ENCODE data around the gene CHSY3.

The CHSY3 gene

GRCh38 chr5:130102375-130102774 lies 198.1 kb downstream of the CHSY3 start:
- no peak for DNase-seq (ENCODE audit: low spot score)
- H4K8ac ChIP-seq (ENCODE audit: low read depth, low read length): no peak overlapping the region
- H2BK120ac ChIP-seq (ENCODE audit: low read depth, low read length): no peak overlapping the region
- H3K14ac ChIP-seq (ENCODE audit: low read length): no peak overlapping the region
- no peak overlapping the region for H2BK5ac ChIP-seq (ENCODE audit: low read length)
- no peak overlapping the region for H3K4me3 ChIP-seq (ENCODE audit: low read length in 2 of 2)
- H3K9ac ChIP-seq (ENCODE audit: low read depth, low read length, poor library complexity): no peak overlapping the region
- no peaks in the 10 kb centered on the region for H3K79me1 ChIP-seq (ENCODE audit: low read depth, low read length)
- no peaks in the 10 kb centered on the region for H3K36me3 ChIP-seq (replicated peaks in 1 of 2; ENCODE audit: control insufficient read depth in 2 of 2, insufficient read depth in 2 of 2, low read length in 2 of 2)
- H3K4me2 ChIP-seq (ENCODE audit: insufficient read depth, low read length, poor library complexity, severe bottlenecking): no peak overlapping the region
- no peaks in the 10 kb centered on the region for H3K27me3 ChIP-seq (ENCODE audit: control insufficient read depth in 3 of 3, insufficient read depth in 3 of 3, low read depth in 1 of 3, low read length in 3 of 3)
- no peak overlapping the region for H2BK15ac ChIP-seq (ENCODE audit: low read length)
- no peak overlapping the region for H3K23ac ChIP-seq (ENCODE audit: low read depth, low read length, poor library complexity)
- H2BK12ac ChIP-seq (ENCODE audit: low read length): no peak overlapping the region
- no CpG with 5 or more reads among the region's 3 CpGs for WGBS, 2 donors (ENCODE audit: extremely low coverage in 2 of 2, insufficient read length in 2 of 2, insufficient replicate concordance in 1 of 2)
- H2AFZ ChIP-seq (ENCODE audit: low read length): no peak overlapping the region
- H3K4ac ChIP-seq (ENCODE audit: low read length): no peak overlapping the region
- H3K27ac ChIP-seq (replicated peaks; ENCODE audit: low read length): no peak overlapping the region
- no peaks in the 10 kb centered on the region for H3K9me3 ChIP-seq (replicated peaks in 1 of 2; ENCODE audit: control insufficient read depth in 2 of 2, insufficient read depth in 1 of 2, low read depth in 1 of 2, low read length in 2 of 2)
- no peaks in the 10 kb centered on the region for H3K4me1 ChIP-seq (ENCODE audit: control insufficient read depth in 2 of 2, insufficient read depth in 1 of 2, low read depth in 1 of 2, low read length in 2 of 2)
- no peak overlapping the region for H3K18ac ChIP-seq (ENCODE audit: low read length)
- H2AK5ac ChIP-seq (ENCODE audit: low read depth, low read length): no peak overlapping the region
- no peak overlapping the region for H4K91ac ChIP-seq (ENCODE audit: low read depth, low read length, poor library complexity)

GRCh38 chr5:130102960-130103359 lies 198.7 kb downstream of the CHSY3 start:
- DNase-seq (ENCODE audit: low spot score): no peak
- no peak overlapping the region for H3K4me3 ChIP-seq (ENCODE audit: low read length in 2 of 2)
- no peak overlapping the region for H2AK5ac ChIP-seq (ENCODE audit: low read depth, low read length)
- no peak overlapping the region for H3K14ac ChIP-seq (ENCODE audit: low read length)
- H4K8ac ChIP-seq (ENCODE audit: low read depth, low read length): no peak overlapping the region
- H3K4me1 ChIP-seq (ENCODE audit: control insufficient read depth in 2 of 2, insufficient read depth in 1 of 2, low read depth in 1 of 2, low read length in 2 of 2): no peaks in the 10 kb centered on the region
- H3K27ac ChIP-seq (replicated peaks; ENCODE audit: low read length): no peak overlapping the region
- H2BK12ac ChIP-seq (ENCODE audit: low read length): no peak overlapping the region
- no peak overlapping the region for H2BK5ac ChIP-seq (ENCODE audit: low read length)
- no peak overlapping the region for H3K4ac ChIP-seq (ENCODE audit: low read length)
- H3K9ac ChIP-seq (ENCODE audit: low read depth, low read length, poor library complexity): no peak overlapping the region
- no peaks in the 10 kb centered on the region for H3K27me3 ChIP-seq (ENCODE audit: control insufficient read depth in 3 of 3, insufficient read depth in 3 of 3, low read depth in 1 of 3, low read length in 3 of 3)
- H2BK120ac ChIP-seq (ENCODE audit: low read depth, low read length): no peak overlapping the region
- WGBS, 2 donors (ENCODE audit: extremely low coverage in 2 of 2, insufficient read length in 2 of 2, insufficient replicate concordance in 1 of 2): no CpG with 5 or more reads among the region's 1 CpG
- H3K79me1 ChIP-seq (ENCODE audit: low read depth, low read length): no peaks in the 10 kb centered on the region
- no peak overlapping the region for H3K18ac ChIP-seq (ENCODE audit: low read length)
- H3K23ac ChIP-seq (ENCODE audit: low read depth, low read length, poor library complexity): no peak overlapping the region
- no peaks in the 10 kb centered on the region for H3K9me3 ChIP-seq (replicated peaks in 1 of 2; ENCODE audit: control insufficient read depth in 2 of 2, insufficient read depth in 1 of 2, low read depth in 1 of 2, low read length in 2 of 2)
- H3K4me2 ChIP-seq (ENCODE audit: insufficient read depth, low read length, poor library complexity, severe bottlenecking): no peak overlapping the region
- no peaks in the 10 kb centered on the region for H3K36me3 ChIP-seq (replicated peaks in 1 of 2; ENCODE audit: control insufficient read depth in 2 of 2, insufficient read depth in 2 of 2, low read length in 2 of 2)
- no peak overlapping the region for H2BK15ac ChIP-seq (ENCODE audit: low read length)
- no peak overlapping the region for H4K91ac ChIP-seq (ENCODE audit: low read depth, low read length, poor library complexity)
- H2AFZ ChIP-seq (ENCODE audit: low read length): no peak overlapping the region

- WGBS, 2 donors (ENCODE audit: extremely low coverage in 2 of 2, insufficient read length in 2 of 2, insufficient replicate concordance in 1 of 2): no CpG with 5 or more reads among the region's 1 CpG
- Histone ChIP-seq H3K27ac (replicated peaks; ENCODE audit: low read length) (no peak overlapping the region), H3K14ac (ENCODE audit: low read length) (no peak overlapping the region)
Observed at GRCh38 chr5:130104895-130105688, 200.8 kb downstream of the CHSY3 start.

GRCh38 chr5:130106480-130106879 lies 202.2 kb downstream of the CHSY3 start:
- no peaks in the 10 kb centered on the region for H3K79me1 ChIP-seq (ENCODE audit: low read depth, low read length)

More at GRCh38 chr5:130104895-130105688, 200.8 kb downstream of the CHSY3 start:
- Histone ChIP-seq H3K18ac (ENCODE audit: low read length) (no peak overlapping the region), H3K23ac (ENCODE audit: low read depth, low read length, poor library complexity) (no peak overlapping the region), H2BK12ac (ENCODE audit: low read length) (no peak overlapping the region), H3K9ac (ENCODE audit: low read depth, low read length, poor library complexity) (no peak overlapping the region), H2BK15ac (ENCODE audit: low read length) (no peak overlapping the region), H2AK5ac (ENCODE audit: low read depth, low read length) (no peak overlapping the region), H3K36me3 (replicated peaks in 1 of 2; ENCODE audit: control insufficient read depth in 2 of 2, insufficient read depth in 2 of 2, low read length in 2 of 2) (no peaks in the 10 kb centered on the region), H2AFZ (ENCODE audit: low read length) (no peak overlapping the region), H3K4me3 (ENCODE audit: low read length in 2 of 2) (no peak overlapping the region), H4K8ac (ENCODE audit: low read depth, low read length) (no peak overlapping the region), H3K9me3 (replicated peaks in 1 of 2; ENCODE audit: control insufficient read depth in 2 of 2, insufficient read depth in 1 of 2, low read depth in 1 of 2, low read length in 2 of 2) (no peaks in the 10 kb centered on the region), H3K4ac (ENCODE audit: low read length) (no peak overlapping the region), H3K27me3 (ENCODE audit: control insufficient read depth in 3 of 3, insufficient read depth in 3 of 3, low read depth in 1 of 3, low read length in 3 of 3) (no peaks in the 10 kb centered on the region), H4K91ac (ENCODE audit: low read depth, low read length, poor library complexity) (no peak overlapping the region), H3K4me1 (ENCODE audit: control insufficient read depth in 2 of 2, insufficient read depth in 1 of 2, low read depth in 1 of 2, low read length in 2 of 2) (no peaks in the 10 kb centered on the region), H3K4me2 (ENCODE audit: insufficient read depth, low read length, poor library complexity, severe bottlenecking) (no peak overlapping the region), H2BK120ac (ENCODE audit: low read depth, low read length) (no peak overlapping the region), H3K79me1 (ENCODE audit: low read depth, low read length) (no peaks in the 10 kb centered on the region), H2BK5ac (ENCODE audit: low read length) (no peak overlapping the region)
- no peak for DNase-seq (ENCODE audit: low spot score)

More at GRCh38 chr5:130106480-130106879, 202.2 kb downstream of the CHSY3 start:
- Histone ChIP-seq H3K23ac (ENCODE audit: low read depth, low read length, poor library complexity) (no peak overlapping the region), H3K36me3 (replicated peaks in 1 of 2; ENCODE audit: control insufficient read depth in 2 of 2, insufficient read depth in 2 of 2, low read length in 2 of 2) (no peaks in the 10 kb centered on the region), H4K91ac (ENCODE audit: low read depth, low read length, poor library complexity) (no peak overlapping the region), H2AFZ (ENCODE audit: low read length) (no peak overlapping the region), H3K27ac (replicated peaks; ENCODE audit: low read length) (no peak overlapping the region), H2BK120ac (ENCODE audit: low read depth, low read length) (no peak overlapping the region), H3K9ac (ENCODE audit: low read depth, low read length, poor library complexity) (no peak overlapping the region), H2BK15ac (ENCODE audit: low read length) (no peak overlapping the region), H3K4me1 (ENCODE audit: control insufficient read depth in 2 of 2, insufficient read depth in 1 of 2, low read depth in 1 of 2, low read length in 2 of 2) (no peaks in the 10 kb centered on the region), H2BK12ac (ENCODE audit: low read length) (no peak overlapping the region), H3K4me3 (ENCODE audit: low read length in 2 of 2) (no peak overlapping the region), H3K4me2 (ENCODE audit: insufficient read depth, low read length, poor library complexity, severe bottlenecking) (no peak overlapping the region), H3K27me3 (ENCODE audit: control insufficient read depth in 3 of 3, insufficient read depth in 3 of 3, low read depth in 1 of 3, low read length in 3 of 3) (no peaks in the 10 kb centered on the region), H4K8ac (ENCODE audit: low read depth, low read length) (no peak overlapping the region), H3K18ac (ENCODE audit: low read length) (no peak overlapping the region), H2BK5ac (ENCODE audit: low read length) (no peak overlapping the region), H3K4ac (ENCODE audit: low read length) (no peak overlapping the region), H3K9me3 (replicated peaks in 1 of 2; ENCODE audit: control insufficient read depth in 2 of 2, insufficient read depth in 1 of 2, low read depth in 1 of 2, low read length in 2 of 2) (no peaks in the 10 kb centered on the region), H3K14ac (ENCODE audit: low read length) (no peak overlapping the region), H2AK5ac (ENCODE audit: low read depth, low read length) (no peak overlapping the region)
- DNase-seq (ENCODE audit: low spot score): no peak

Measured in neuronal stem cell (in vitro differentiated cells).